ENCODE results near the gene NCOA7.
A peak's percentile ranks its signal among the peaks of the same experiment; 100 is the strongest.

NCOA7 gene

GRCh38 chr6:125746019-125746414 is 44.7 kb upstream of the NCOA7 start:
- TF ChIP-seq CTCF (IDR thresholded peaks at IDR 0.05; ENCODE audit: low read depth, low read length), result no peak
- no peak overlapping the region for H3K4me3 ChIP-seq (ENCODE audit: low read depth, low read length)

GRCh38 chr6:125746731-125747588 is 43.8 kb upstream of the NCOA7 start:
- H3K4me3 ChIP-seq (ENCODE audit: low read depth, low read length), result peak overlapping the region; percentile 58
- TF ChIP-seq CTCF (IDR thresholded peaks at IDR 0.05; ENCODE audit: low read depth, low read length), result no peak

DNA sequence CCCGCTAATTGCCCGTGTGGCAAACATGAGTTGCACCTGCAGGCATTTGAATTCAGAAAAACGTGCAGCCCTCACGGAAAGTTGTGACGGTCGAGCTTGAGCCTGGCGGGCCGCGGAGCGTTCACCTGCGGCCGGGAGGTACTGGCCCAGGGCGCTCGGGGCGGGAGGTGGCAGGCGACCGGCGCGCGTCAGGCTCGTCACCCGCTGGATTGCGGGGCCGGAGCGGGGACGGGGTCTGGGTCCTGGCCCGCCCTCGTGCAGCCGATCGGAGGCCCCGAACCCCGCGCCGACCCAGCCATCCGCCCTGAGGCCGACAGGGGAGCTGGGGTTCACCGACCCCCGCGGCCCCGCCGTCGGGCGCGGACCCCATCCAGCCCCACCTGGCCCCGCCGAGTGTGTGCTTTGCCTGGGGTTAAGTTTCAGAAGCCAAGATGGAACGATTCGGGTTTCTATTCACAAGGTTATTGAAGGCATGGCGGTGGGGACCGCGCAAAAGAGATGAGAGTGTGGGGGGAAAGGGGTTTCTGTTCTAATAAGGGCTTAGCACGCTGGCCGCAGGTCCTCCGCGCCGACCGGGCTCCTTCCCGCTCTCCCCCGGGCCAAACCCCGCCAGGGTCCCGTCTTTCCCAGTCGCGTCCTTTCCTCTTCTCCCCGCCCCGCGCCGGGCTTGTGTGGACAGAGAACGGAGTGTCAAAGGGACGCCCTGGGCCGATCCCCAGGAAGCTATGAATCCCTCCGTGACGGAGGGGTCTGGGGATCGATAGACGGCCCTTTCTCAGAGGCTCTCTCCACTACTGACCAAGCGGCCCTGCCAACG is 43.0 kb upstream of the NCOA7 start:
- H3K4me3 ChIP-seq (ENCODE audit: low read depth, low read length), result peak overlapping the region; percentile 67
- no peak for TF ChIP-seq CTCF (IDR thresholded peaks at IDR 0.05; ENCODE audit: low read depth, low read length)

DNA sequence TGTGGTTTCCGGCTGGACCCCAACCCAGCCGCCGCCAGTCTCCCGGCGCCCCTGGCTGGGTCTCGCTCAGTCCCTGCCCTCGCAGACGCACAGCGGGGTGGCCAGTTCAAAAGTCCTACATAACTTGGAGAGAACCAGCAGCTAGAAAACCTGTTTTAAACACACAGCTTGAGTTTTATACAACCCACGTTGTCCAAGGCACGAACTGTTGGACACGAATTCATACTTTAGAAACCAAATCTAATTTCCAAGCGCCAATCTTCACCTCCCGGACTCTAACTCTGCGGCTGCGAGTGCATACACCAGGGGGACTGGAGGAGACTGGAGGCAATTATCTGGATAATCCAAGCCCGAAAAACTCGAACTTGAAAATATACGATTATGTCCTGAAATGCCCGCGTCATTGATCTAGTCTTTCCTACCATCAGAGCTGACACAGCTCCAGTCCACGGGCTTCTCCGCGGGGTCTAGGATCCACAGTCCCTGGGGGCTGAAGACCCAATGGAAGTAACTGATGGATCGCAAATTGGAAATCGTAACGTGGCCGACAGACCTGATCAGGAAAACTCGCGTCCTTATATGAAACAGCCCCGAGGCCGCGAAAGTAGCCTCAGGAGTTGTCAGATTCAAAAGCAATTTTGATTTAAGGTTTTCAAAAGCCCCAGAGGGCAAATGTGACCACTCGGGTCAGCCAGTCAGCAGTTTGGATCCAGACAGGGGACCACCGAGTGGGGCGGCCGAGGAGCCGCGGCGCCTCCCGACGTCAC is 42.2 kb upstream of the NCOA7 start:
- H3K4me3 ChIP-seq (ENCODE audit: low read depth, low read length), result peak overlapping the region; percentile 67
- no peak for TF ChIP-seq CTCF (IDR thresholded peaks at IDR 0.05; ENCODE audit: low read depth, low read length)

DNA sequence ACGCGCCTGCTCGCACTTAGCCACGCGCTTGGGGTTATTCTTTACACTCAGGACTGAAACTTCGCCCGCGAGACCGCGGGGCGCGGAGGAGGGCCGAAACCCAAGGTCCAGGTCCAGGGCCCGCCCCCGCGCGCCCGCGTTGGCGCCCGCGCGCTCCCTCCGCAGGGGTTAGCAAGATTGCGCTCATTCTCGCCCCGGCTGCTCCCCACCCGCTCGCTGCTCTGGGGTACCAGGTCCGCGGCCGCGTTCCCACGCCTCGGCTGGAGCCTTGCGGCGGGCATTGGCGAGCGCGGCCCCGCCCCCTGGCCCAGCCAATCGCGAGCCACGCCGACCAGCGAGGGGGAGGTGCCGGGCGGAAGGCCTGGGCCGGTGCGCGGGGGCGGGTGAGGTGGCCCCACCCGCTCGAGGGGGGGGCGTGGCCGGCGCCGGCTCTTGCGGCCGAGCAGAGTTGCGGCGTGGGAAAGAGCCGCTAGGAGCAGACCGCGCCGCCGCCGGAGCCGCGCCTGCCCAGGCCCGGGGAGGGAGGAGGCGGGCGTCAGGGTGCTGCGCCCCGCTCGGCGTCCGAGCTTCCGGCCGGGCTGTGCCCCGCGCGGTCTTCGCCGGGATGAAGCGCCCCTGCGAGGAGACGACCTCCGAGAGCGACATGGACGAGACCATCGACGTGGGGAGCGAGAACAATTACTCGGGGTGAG is 41.4 kb upstream of the NCOA7 start, which contains the start of gene HEY2:
Gene HEY2, plus strand, starts transcription at position 460 of the 692 bp plus-strand sequence. Its CDS starts 145 bp downstream, at position 605.
- TF ChIP-seq CTCF (IDR thresholded peaks at IDR 0.05; ENCODE audit: low read depth, low read length), result no peak
- peak within 1 kb of the TSS; percentile 67 for H3K4me3 ChIP-seq (ENCODE audit: low read depth, low read length)

DNA sequence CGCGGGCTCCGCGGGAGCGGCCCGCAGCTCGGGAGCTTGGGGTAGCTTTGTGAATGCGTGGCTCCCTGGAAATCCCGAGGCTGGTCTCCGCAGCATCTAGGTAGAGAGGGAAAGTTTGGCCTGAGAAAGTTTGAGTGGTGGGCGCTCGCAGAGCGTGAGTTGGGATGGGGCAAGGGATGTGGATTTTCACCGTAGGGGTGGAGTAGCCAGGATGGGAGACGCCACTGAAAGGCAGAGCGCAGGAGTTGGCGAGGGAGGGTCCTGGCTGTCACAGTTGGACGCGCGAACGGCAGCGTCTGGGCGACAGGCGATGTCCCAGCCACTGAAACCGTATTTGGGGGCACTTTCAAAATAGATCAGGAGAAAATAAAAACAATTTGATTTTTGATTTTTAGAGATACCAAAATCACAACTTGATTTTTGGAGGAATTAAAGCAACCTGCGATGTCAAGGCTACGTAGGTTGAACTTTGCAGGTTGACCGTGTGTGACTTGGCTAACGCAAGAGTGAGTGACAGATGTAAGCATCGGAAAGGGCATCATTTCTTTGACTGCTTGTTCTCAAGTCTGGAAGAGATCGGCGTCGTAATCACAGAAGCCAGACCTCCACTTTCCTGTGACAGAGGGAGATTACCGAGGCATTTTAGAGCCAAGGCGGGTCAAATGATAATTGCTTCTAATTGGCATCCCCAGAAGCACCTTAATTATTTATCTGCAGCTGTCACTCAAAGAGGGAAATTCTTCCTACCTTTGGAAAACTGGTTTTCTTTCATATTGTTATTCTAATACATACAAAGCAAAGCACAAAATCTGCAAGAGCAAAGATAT is 40.7 kb upstream of the NCOA7 start:
- no peak for TF ChIP-seq CTCF (IDR thresholded peaks at IDR 0.05; ENCODE audit: low read depth, low read length)
- peak overlapping the region; percentile 67 for H3K4me3 ChIP-seq (ENCODE audit: low read depth, low read length)

Data from WI38 (cell line).